Activated CD4-positive, CD25-positive, alpha-beta regulatory T cell (primary cell): ENCODE measurements around the gene DHX15.
A peak's percentile ranks its signal among the peaks of the same experiment; 100 is the strongest.

Source experiments
- DNase-seq, 4 experiments: peaks; one replicate each; lab custom pipeline; 2025; lab: John Stamatoyannopoulos, UW

Gene DHX15

DNA sequence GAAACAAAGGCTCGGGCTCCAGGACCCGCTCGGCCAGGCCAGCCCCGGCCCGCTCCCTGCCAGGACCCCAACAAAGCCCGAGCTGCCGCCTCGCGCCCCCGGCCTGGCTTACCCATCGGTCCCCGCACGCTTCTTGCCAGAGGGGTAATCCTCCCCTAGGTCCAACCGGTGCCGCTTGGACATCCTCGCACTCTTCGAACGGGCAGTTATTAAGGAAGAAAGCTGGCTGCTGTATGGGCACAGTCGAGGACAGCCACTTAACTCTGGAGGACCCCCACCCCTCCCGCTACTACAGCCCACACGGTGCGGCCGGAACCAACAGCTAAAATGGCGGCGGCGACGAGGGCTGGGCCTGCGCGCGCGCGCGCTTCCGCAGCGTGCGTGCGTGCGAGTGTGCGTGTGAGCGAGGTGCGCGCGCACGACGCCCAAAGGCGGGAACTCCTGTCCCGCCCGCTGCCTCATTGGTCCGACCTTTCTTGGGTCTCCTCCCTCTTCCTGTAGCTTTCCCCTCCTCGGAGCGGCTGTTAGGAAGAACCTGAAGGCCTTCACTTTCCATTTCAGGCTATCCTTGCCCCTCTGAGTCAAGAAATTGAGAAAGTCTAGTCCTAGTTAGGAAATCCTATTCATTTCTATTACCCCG is at the start of gene DHX15:
Gene DHX15 (minus strand): TSS at position 344 of the 640 bp plus-strand sequence. CDS start 161 bp downstream, at position 183.
- DNase-seq, result peak; percentile 79 to 88 (median 87)

DNA sequence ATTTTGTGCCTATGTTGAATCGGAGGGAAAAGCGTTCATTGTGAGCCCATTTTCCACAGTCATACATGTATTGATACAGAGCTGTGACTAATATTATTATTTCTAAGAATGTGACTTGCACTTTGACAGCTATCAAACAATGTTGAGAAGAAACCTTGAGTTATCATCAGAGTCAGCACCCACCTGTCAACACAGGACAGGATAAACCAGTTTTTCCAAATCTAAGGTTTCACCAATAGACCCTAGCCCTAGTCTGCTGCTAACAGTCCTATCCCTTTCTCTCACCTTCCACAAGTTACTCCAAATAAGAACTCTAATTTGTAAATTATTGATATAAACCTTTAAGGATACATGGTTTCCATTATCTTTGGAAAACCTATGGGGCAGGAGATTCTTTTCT is 47.7 kb upstream of the DHX15 start:
- no peak for DNase-seq

DNA sequence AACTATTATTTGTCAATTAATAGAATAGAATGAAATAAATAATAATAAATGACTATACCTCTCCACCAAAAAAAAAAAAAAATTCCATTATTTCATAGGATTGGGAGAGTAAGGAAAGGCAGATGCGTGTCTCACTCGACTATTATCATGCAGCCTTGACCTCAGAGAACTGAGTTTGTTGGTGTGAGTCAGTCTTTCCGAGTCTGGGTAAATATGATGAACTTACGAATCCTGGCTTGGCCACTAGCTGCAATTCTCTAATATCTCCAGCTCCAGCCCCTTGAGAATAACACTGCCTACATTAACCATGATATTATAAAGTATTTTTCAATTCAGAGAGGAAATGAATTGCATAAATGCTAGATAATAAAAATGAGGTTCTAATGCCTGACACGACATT is 46.6 kb upstream of the DHX15 start:
- no peak for DNase-seq

DNA sequence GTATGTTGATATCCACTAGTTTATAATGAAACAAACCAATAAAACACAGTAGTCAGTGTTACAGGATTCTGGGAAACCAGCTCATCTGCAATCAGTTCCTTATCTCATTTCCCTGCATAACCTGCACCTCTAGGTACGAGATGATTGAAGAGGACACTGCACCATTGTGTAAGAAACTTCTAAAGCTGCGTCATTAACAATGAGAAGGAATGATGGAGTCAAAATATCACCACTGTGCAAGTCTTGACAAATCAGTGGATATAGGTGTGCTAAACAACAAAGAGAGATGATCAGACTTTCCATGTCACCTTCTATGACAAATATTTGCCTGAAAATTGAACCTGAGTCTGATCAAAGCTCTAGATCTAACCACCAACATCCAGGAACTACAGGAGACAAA is 40.7 kb upstream of the DHX15 start:
- DNase-seq, result no peak

DNA sequence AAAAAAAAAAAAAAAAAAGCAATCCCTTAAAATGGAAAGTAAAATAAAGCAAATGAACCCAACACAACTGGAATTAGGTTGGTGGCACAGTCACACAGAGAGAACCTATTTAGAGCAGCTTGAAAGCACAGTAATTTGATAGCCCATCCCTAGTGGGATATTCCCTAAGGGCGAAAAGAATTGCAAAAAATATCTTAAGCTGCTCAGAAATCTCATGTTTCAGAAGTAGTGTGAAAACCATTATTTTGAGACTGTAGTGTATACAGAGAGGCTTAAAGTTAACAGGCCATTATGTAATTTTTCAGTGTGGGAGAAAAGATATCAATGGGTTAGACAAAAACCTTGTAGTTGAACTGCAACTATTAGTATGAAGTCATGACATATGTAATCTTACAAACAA is 40.0 kb upstream of the DHX15 start:
- DNase-seq, result no peak

DNA sequence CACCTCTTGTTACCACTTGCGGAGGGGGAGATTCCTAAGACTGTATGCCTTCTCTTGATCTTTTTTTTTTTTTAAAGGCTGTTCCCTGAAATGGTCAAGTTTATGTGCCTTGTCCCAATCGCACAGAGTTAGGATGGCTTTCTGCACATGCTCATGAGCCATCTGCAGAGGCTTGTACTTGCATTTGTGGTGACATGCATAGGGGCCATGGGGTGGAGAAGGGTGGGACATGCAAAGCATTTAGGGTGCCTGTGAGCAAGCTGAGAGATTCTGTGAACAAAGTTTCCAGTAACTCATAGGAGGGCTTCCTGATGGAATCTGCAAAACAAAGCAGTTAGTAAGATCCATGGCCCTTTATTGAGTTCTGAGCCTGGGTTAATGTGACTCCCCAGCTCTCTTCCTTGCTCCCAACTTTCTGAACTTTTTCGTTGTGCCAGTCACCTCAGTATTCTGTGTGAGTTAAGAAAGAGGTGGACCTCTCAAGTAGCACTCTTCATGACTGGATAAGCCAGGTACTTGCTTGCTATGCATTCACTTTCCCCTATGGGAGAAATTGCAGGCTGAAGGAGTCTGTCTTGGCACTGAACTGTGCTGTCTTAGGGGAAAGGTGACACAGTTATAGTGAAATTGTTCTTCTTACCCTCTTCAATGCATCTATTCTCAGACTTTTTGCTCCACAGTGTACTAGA is 37.9 kb upstream of the DHX15 start:
- DNase-seq, result no peak

DNA sequence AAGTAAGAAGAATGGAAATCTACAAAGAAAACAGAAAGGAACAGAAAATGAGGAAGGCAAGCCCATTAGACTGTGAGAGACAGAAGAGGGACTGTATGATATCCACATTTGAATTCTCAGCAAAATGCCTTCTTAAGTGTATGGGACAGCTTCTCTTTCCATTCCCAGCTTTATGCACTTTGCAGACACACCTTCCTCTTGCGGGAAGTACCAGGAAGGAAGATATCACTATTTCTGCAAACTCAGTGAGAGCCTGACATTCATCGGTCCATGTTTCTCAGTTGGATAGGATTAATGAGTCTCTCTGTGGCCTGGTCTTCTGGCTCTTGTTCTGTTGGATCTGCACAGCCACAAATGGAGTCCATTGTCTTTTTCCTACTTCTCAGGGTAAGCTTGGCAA is 31.6 kb upstream of the DHX15 start:
- no peak for DNase-seq

DNA sequence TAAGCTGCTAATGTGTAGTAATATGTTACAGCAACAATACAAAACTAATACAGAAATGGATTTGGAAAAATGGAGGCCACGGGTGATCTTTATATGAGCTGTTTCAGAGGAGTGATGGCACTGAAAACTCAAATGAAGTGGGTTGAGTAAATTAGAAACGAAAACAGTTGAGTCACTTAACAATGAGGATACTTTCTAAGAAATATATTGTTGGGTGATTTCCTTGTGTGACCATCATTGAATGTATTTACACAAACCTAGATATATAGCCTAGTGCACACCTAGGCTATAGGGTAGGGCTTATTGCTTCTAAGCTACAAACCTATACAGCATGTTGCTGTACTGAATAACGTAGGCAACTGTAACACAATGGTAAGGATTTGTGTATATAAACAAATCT is 30.5 kb upstream of the DHX15 start:
- DNase-seq, result no peak

DNA sequence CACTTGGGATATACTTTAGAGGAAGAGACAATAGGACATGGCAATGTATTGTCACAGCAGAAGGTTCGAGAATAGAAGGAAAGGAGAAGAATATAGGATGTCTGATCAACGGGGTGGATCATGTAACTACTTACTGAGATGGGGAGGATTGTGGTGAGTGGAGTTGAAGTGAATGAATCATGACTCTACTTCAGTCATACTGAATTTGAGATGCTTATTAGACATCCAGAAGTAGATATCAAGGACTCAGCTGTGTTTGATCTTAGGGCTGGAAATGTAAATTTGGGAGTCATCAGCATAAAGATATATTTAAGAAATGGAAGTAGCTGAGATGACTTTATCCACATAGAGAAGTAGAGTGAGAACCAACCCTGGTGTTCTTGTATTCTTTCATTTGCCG is 29.1 kb upstream of the DHX15 start:
- DNase-seq, result no peak

DNA sequence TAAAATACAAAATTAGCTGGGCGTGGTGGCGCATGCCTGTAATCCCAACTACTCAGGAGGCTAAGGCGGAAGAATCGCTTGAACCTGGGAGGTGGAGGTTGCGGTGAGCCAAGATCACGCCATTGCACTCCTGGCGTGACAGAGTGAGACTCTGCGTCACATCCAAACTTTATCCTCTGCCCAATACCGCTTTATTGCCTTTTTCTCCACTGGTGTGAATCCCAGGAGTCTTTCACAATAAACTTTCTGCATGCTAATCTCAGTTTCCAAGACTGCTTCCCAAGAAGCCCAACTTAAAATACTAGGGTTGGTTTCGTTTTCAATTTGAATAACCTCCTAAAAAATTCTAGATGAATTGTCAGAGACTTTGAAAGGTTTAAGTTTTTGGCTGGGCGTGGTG is 27.2 kb upstream of the DHX15 start:
- no peak for DNase-seq

DNA sequence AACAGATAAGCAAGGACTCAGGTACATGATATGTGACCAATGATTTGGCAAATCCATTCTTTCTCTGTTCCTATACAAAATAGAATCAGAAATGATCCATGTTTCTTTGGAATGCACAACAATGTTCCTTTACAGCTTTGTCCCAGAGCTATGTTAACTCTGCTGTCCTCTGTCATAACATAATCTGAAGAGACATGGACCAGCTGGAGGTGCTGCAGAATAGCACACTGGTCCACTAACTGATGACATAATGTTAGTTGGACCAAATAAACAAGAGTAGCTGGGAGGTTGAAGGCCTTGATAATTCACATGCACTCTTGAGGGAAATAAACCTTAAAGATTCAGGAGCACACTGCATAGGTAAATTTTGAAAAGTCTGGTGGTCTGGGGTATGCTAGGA is 23.0 kb upstream of the DHX15 start:
- no peak for DNase-seq

DNA sequence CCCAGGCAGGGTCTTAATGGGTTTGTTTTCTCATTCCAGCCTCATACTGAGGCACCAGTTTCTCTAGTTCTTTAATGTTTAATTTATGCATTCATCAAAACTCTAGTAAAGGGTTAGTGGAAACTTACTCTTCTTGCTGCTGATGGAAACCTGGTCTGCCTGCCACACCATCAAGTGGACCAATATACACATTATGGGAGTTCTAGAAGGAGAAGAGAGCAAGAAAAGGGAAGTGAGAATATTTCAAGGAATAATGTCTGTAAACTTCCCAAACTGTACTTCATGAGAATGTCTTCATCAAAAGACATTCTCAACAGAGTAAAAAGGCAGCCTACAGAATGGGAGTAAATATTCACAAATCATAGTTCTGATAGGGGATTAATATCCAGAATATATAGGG is 20.9 kb upstream of the DHX15 start:
- DNase-seq, result no peak

DNA sequence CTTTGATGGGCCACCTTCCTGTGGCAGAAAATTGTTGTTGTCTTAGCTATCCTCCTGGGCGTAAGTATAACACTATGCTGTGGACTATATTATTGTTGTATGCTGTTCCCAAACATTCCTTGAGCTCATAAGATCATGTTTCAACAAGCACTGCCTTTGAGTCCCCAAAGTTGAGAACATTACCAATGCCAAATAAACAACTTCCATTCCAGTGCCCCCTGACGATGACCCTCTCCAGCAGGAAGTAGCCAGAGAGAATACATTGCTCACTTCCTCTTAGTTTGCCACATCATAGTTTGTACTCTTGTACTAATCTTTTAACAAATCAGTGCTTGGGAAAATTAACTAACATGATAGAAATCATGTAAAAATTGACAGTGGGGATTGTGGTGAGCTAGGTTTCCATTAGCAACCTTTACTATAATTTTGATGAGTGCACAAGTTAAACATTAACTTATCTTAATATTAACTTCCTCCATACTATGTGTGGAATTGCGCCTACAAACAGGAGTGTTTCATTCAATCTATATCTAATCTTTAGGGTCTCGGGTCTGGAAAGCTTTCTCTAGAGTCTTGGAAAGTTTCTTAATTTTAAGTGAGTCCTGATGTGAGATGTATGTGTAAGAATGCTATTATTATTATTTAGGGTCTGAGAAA is 20.3 kb upstream of the DHX15 start:
- DNase-seq, result no peak

DNA sequence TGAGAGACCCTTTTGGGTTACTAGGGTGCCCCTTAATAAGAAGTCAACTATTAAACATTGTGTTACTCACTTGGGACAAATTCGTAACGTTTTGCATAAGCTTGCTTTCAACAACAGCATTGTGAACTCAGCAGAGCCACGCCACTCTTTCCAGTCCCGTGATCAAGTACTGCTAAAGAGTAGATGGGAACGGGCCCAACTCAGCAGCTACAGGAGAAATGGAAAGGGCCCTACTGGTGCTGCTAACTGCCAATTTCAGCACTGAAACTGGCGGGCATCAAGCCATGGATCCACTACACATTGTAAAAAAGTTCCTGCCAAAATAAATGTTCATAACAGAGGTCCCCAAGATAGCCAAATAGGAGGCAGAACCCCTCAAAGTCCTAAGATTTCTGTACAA is 19.0 kb upstream of the DHX15 start:
- no peak for DNase-seq

DNA sequence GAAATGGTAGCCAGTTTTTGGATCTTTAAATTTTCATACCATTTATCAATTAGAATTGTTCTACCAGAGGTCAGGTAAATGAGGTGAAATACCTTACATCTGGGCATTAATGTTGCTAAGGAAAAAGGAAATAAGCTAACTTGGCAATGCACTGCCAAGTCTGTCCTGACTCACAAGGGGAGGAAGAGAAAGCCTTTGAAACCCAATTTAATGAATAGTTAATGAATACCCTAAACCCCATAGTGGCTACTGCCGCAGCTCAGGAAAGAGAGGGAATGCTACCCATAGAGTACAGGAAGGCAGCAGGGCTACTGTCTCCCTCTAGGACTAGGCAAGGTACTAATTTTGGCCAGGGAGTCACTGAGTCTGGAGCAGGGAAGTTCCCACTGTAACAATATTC is 16.8 kb upstream of the DHX15 start:
- DNase-seq, result no peak

DNA sequence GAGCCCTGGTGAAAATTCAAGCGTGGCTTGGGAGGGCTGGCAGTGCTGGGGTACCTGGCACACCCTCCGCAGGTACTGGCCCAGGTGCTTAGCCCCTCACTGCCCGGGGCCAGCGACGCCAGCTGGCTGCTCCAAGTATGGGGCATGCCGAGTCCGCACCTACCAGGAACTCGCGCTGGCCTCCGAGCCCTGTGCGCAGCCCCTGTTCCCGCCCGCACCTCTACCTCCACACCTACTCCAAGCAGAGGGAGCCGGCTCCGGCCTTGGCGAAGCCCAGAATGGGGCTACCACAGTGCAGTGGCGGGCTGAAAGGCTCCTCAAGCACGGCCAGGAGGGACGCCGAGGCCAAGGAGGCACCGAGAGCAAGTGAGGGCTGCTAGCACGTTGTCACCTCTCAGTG is 14.9 kb upstream of the DHX15 start:
- DNase-seq, result no peak

DNA sequence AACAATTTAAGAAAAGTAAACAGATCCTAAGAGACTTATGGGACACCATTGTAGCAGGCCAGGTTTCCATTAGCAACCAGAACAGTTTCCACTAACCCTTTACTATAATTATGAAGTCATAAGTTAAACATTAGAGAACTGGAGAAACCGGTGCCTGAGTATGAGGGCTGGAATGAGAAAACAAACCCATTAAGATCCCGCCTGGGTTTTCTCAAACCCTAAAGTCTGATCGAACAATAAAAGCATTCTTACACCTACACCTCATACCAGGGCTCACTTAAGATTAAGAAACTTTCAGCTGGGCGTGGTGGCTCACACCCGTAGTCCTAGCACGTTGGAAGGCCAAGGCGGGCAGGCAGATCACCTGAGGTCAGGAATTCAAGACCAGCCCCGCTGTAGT is 13.7 kb upstream of the DHX15 start:
- DNase-seq, result no peak

DNA sequence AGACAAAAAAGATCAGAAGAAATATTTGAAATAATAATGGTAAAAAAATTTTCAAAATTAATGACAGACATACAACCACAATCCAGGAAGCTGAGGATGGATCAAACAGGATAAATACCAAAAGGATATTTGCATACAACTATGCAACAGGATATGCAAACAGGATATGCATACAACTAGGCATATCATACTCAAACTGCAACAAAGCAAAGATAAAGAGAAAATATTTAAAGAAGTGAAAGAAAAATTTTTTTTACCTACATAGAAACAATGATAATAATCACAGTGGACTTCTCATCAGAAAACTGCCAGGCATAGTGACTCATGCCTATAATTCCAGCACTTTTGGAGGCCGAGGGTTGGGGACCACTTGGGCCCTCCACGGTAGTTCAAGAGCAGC is 11.3 kb upstream of the DHX15 start:
- DNase-seq, result no peak

DNA sequence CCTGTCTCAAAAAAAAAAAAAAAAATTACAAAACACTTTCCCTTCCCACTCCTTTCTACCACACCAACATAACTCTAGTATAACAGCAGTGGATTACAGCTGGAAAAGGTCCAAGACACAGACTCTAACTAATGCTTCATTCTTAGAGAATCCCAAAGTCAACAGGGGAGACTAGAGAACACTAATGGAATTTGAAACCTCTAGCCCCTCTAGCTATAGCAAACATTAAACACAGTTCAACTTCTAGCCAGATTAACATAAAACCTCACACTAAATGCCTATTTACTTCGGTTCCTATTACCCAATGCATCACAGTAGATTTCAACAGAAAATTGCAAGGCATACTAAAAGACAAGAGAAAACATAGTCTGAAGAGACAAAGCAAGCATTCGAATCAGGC is 10.5 kb upstream of the DHX15 start:
- no peak for DNase-seq

DNA sequence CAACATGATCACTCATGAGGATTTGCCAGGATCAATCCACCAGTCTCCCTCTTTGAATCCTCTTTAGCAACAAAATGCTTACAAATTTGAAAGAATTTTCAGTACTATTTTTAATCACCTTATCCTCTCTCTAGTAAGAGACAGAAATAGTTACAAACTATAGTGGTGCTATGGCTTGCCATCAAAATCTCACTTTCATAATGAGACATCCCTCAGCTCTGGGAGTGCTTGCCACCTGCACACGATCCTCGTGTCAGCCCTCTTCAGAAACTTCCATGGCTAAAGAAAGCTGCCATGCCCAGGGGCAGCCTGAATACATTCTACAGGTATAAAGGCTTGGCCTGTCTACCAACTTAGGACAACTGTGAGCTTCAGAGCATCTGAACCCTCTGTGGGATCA is 5.1 kb upstream of the DHX15 start:
- DNase-seq, result no peak

DNA sequence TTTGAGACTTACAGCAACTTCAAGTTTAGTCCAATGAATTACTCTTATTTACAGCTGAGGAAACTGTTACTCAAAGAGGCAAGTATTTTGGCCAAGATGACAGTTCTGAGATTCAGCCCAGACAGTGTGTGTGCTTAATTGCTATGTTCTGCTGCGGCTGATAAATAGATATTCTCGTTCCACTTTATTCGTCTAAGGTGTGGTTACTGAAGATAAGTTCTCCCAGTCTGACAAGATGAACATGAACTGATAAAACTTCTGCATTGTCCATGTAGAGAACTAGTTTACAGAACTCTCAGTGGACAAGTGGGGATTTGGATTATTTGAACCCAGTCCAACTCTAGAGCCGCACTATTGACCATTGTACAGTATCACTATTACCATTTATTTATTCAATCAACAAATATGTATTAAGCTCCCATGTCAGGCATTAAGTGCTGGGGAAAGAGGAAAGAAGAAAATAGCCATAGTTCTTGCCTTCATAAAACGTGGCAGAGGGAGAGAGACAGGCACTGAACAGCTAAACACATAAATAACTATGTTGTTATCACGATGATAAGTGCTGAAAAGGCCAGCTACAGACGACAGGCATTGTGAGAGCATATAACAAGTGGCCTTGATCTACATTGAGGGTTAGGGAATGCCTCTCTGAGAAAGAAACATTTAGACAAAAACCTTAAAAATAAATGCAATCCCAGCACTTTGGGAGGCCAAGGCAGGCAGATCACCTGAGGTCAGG is 4.0 kb upstream of the DHX15 start:
- DNase-seq, result no peak

DNA sequence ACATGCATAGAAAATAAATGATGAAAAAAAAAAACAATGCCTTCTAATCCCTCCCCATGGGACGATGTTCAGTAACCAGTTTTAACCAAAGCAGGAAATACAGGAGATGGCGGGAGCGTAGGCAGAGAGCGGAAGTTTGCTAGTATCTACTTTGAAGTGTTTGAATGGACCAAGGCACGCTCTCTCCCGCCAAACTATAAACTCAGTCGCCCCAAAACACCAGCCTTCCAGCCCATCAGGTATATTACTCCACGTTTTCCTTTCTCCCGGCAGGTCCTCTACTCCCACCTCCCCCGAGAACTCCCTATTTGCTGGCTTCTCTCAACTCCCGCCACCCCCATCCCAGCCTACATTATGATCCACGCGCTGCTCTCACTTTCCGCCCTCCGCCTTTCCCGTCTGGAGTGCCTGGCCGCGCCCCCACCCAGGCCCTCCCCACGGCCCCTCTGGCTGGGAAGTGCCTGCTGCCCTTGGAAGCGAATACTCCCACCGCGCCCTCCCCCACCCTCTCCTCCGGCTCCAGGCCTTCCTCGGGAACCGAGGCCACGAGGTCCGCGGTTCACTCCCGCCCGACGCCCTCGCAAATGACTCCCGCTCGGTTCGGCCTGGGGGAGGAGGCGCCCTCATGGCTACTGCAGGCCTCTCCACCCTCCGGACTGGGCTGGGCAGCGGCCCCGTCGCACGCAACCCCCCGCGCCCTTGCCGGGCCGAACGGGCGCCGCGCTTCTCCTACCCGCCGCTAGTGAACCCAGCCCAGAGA is 723 bp downstream of the DHX15 start:
- peak in 3 of 4 experiments; percentile 3 to 19 (median 18) for DNase-seq
